Activated naive CD8-positive, alpha-beta T cell (primary cell): ENCODE results near the gene ZBTB44.
"Not testable (repeated sequence)": the region's sequence is repeated elsewhere in the genome, so short reads cannot be mapped to it uniquely, and the experiment has no call there.

Source experiments
- H3K27ac Mint-ChIP-seq: one replicate; pipeline ENCODE4 v1.8.0; 2021; ENCODE audit warnings: mixed read lengths
- H3K27me3 Mint-ChIP-seq: one replicate; pipeline ENCODE4 v1.8.0; 2021; ENCODE audit warnings: mixed read lengths
- H3K36me3 Mint-ChIP-seq: one replicate; pipeline ENCODE4 v1.8.0; 2021; ENCODE audit warnings: mixed read lengths
- H3K4me1 Mint-ChIP-seq: one replicate; pipeline ENCODE4 v1.8.0; 2021; ENCODE audit warnings: low read depth, mixed read lengths
- H3K4me3 Mint-ChIP-seq: one replicate; pipeline ENCODE4 v1.8.0; 2021; ENCODE audit warnings: mild to moderate bottlenecking, mixed read lengths
- H3K9me3 Mint-ChIP-seq: one replicate; pipeline ENCODE4 v1.8.0; 2021; ENCODE audit warnings: low read depth, mixed read lengths

ZBTB44 gene

DNA sequence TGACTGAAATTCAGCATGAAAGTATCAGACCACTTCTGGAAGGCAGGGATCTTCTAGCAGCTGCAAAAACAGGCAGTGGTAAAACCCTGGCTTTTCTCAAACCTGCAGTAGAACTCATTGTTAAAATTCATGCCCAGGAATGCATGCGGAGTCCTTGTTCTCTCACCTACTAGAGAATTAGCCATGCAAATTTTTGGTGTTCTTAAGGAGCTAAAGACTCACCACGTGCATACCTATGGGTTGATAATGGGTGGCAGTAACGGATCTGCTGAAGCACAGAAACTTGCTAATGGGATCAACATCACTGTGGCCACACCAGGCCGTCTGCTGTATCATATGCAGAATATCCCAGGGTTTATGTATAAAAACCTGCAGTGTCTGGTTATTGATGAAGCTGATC lies 19.1 kb downstream of the ZBTB44 start:
- Mint-ChIP-seq H3K27ac (no peak overlapping the region), H3K27me3 (no peaks in the 10 kb centered on the region), H3K36me3 (peaks cover 14% of the 10 kb centered on the region), H3K4me3 (no peak overlapping the region), H3K9me3 (no peaks in the 10 kb centered on the region), H3K4me1 (peaks cover 43% of the 10 kb centered on the region)

DNA sequence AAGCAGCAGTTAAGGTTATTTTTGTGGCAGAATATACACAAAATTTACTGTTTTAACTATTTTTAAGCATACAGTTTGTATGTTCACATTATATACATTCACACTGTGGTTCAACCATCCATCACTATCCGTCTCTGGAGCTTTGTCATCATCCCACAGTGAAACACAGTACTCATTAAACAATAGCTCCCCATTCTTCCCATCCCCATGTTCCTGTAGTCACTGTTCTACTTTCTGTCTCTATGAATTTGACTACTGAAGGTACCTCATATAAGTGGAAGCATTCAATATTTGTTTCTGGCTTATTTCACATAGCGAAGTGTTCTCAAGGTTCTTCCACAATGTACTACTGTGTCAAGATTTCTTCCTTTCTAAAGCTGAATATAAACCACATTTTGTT lies 32.6 kb downstream of the ZBTB44 start:
- Mint-ChIP-seq H3K27me3 (no peaks in the 10 kb centered on the region), H3K4me3 (no peak overlapping the region), H3K9me3 (peaks cover 15% of the 10 kb centered on the region), H3K36me3 (peaks cover 33% of the 10 kb centered on the region), H3K4me1 (peaks cover 19% of the 10 kb centered on the region), H3K27ac (no peak overlapping the region)

DNA sequence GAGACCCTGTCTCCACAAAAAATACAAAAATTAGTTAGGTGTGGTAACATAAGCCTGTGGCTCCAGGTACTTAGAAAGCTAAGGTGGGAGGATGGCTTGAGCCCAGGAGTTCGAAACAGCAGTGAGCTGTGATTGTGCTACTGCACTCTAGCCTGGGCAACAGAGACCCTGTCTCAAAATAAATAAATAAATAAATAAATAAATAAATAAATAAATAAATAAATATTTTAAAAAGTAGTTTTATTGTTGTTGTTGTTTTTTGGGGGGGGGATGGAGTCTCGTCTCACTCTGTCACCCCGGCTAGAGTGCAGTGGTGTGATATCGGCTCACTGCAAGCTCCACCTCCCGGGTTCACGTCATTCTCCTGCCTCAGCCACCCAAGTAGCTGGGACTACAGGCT lies 33.4 kb downstream of the ZBTB44 start:
- Mint-ChIP-seq H3K9me3 (peaks cover 15% of the 10 kb centered on the region), H3K4me1 (peaks cover 16% of the 10 kb centered on the region), H3K36me3 (peaks cover 35% of the 10 kb centered on the region)
- not testable (repeated sequence) for H3K4me3 Mint-ChIP-seq, H3K27ac Mint-ChIP-seq, H3K27me3 Mint-ChIP-seq

DNA sequence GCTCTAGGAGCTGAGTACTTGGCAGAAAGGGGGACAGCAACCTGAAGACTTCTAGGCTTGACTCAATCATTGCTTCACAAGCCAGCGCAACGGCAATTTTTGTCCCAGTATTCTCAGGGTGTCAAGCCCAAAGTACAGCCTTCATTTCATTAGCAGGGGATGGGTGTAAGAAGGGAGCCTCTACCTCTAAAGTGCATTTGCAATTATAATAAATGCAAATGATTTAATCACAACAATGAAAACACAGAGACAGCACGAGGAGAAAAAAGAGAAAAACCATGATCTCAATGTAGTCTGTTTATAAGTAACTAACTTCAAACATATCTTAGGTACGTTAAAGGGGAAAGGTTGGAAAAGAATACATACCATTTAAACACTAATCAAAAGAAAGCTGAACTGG lies 34.7 kb downstream of the ZBTB44 start:
- no peaks in the 10 kb centered on the region for H3K27me3 Mint-ChIP-seq
- H3K9me3 Mint-ChIP-seq: peaks cover 15% of the 10 kb centered on the region
- peaks cover 15% of the 10 kb centered on the region for H3K4me1 Mint-ChIP-seq
- H3K4me3 Mint-ChIP-seq: no peak overlapping the region
- peaks cover 32% of the 10 kb centered on the region for H3K36me3 Mint-ChIP-seq
- peak overlapping the region; percentile 0 for H3K27ac Mint-ChIP-seq

DNA sequence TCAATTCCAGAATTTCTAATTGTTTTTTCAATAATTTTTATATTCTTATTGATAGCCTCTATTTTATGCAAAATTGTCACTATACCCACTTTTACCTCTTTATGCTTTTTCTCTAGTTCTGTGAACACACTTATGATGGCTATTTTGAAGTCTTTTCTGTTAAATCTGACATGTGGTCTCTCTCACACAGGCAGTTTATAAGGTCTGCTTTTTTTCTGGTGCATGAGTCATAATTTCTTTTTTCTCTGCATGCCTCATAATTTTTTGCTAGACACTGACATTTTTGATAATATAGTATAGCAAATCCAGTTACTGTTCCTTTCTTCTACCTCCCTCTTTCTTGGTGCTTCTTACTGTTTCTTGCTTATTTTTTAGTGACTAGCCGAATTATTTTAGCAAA lies 36.0 kb downstream of the ZBTB44 start:
- Mint-ChIP-seq H3K9me3 (peaks cover 15% of the 10 kb centered on the region), H3K4me3 (no peak overlapping the region), H3K4me1 (peaks cover 16% of the 10 kb centered on the region), H3K36me3 (peaks cover 34% of the 10 kb centered on the region), H3K27ac (no peak overlapping the region), H3K27me3 (no peaks in the 10 kb centered on the region)

DNA sequence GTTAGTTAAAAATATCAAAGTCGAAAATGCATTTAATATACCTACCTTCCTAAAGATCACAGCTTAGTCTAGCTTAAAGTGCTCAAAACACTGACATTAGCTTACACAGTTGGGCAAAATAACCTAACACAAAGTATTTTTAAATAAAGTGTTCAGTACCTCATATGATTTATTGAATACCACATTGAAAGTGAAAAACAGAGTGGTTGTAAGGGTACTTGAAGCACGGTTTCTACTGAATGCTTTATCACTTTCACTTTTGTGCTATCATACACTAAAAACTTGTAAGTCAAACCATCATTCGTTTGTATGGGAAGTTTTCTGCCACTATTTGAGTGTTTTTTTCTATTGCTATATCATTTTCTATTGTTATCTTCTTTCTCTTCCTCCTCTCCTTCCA lies 36.6 kb downstream of the ZBTB44 start:
- Mint-ChIP-seq H3K27me3 (no peaks in the 10 kb centered on the region), H3K27ac (peak overlapping the region; percentile 61), H3K4me1 (peaks cover 16% of the 10 kb centered on the region), H3K36me3 (peaks cover 34% of the 10 kb centered on the region), H3K9me3 (peaks cover 15% of the 10 kb centered on the region), H3K4me3 (no peak overlapping the region)

DNA sequence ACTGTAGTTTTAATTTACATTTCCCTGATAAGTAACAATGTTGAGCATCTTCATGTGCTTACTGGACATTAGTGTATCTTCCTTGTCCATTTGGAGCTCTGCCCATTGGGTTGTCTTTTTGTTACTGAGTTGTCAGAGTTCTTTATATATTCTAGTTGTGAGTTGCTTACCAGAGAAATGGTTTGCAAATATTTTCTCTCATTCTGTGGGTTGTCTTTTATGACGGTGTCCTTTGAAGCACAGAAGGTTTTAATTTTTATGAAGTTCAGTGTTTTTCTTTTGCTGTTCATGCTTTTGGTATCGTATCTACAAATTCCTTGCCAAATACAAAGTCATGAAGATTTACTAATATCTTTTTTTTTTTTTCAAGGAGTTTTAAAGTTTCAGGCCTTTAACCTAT lies 42.4 kb downstream of the ZBTB44 start:
- peaks cover 2% of the 10 kb centered on the region for H3K9me3 Mint-ChIP-seq
- H3K4me3 Mint-ChIP-seq: no peak overlapping the region
- peaks cover 7% of the 10 kb centered on the region for H3K36me3 Mint-ChIP-seq
- peaks cover 7% of the 10 kb centered on the region for H3K4me1 Mint-ChIP-seq
- no peaks in the 10 kb centered on the region for H3K27me3 Mint-ChIP-seq
- no peak overlapping the region for H3K27ac Mint-ChIP-seq

DNA sequence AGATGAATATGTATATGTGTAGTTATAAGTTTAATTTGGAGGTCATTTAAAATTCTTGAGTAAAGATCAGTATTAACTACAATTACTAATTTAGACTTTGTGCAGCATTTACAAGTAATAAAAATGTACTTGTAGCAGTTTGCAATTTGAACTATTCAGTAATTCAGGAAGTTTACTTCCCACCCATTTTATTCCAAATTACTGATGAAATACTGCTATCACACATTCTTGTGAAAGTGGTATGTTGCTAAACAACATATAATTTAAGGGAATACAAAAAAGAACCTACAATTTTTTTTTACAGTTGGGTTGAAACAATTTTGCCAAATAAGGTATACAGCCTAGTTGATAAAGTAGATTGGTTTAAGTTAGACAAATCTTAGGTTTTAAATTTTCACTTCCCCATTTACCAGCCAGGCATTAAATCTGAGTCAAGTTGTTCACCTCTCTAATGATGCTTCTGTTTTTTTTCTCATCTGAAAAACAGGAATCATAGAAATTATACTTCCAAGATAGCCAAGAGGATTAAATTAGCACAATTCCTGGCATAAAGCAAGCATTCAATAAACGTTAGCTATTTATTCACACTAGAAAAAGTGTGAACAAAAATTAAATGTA lies 45.3 kb downstream of the ZBTB44 start:
- Mint-ChIP-seq H3K4me1 (peaks cover 17% of the 10 kb centered on the region), H3K9me3 (no peaks in the 10 kb centered on the region), H3K27ac (no peak overlapping the region), H3K36me3 (peaks cover 15% of the 10 kb centered on the region), H3K27me3 (no peaks in the 10 kb centered on the region), H3K4me3 (no peak overlapping the region)

DNA sequence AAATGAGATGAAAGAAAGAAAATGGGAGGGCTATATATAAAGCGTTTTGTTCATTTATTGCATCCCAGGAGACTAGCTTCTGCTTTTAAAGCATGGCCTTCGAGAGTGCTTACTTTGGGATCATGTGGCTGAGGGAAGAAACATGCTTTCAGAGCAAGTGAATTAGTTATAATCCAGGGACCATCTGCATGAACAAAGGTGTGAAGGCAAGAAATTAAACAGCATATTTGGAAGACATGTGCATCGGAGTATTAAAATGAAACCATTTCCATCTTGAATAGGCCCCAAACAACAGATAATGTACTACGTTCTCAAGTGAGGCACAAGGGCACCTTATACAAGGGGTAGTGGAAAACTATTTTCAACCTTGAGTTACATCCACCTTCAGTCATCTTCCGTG lies 51.4 kb downstream of the ZBTB44 start:
- H3K27ac Mint-ChIP-seq: no peak overlapping the region
- H3K27me3 Mint-ChIP-seq: no peaks in the 10 kb centered on the region
- peaks cover 43% of the 10 kb centered on the region for H3K36me3 Mint-ChIP-seq

DNA sequence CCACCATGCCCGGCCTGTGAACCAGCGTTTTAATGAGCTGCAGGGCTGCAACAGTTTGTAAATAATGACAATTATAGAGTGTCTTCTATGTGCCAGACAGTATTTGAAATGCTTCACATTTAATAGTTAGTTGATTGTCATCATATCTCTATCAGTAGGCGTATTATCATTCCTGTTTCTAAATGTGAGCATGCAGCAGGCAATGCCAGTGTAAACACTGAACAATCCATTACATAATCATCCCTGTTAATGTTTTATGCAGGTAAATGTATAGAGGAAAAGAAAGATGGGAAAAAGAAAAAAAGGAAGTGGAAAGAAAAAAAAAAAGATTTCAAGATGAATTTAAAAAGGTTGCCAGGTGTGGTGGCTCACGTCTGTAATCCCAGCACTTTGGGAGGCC lies 52.3 kb downstream of the ZBTB44 start:
- H3K4me3 Mint-ChIP-seq: no peak overlapping the region
- H3K27ac Mint-ChIP-seq: no peak overlapping the region
- peaks cover 30% of the 10 kb centered on the region for H3K4me1 Mint-ChIP-seq
- no peaks in the 10 kb centered on the region for H3K27me3 Mint-ChIP-seq
- peaks cover 8% of the 10 kb centered on the region for H3K9me3 Mint-ChIP-seq
- H3K36me3 Mint-ChIP-seq: peaks cover 53% of the 10 kb centered on the region

More for the DNA sequence above, 51.4 kb downstream of the ZBTB44 start:
- H3K4me1 Mint-ChIP-seq: peaks cover 21% of the 10 kb centered on the region
- no peak overlapping the region for H3K4me3 Mint-ChIP-seq
- H3K9me3 Mint-ChIP-seq: peaks cover 8% of the 10 kb centered on the region

DNA sequence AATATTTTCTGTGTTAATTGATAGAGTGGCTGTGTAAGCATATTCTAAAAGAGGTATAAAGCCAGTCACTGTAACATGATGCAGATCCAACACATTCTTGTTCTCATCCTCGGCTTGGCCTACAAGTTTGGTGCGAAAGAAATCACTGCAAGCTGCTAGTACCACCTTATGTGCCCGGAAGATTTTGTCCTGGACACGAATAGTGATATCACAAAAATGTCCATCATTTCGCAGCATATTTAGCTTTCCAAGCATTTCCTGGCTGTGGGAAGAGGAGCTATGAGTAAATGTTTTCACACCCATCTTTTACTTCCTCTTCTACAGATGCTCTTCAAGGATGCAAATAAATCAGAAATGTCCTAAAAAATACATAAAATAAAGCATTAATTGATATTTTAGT lies 53.1 kb downstream of the ZBTB44 start:
- Mint-ChIP-seq H3K27me3 (no peaks in the 10 kb centered on the region), H3K27ac (no peak overlapping the region), H3K4me3 (no peak overlapping the region), H3K9me3 (peaks cover 8% of the 10 kb centered on the region), H3K4me1 (peaks cover 36% of the 10 kb centered on the region), H3K36me3 (peaks cover 59% of the 10 kb centered on the region)

DNA sequence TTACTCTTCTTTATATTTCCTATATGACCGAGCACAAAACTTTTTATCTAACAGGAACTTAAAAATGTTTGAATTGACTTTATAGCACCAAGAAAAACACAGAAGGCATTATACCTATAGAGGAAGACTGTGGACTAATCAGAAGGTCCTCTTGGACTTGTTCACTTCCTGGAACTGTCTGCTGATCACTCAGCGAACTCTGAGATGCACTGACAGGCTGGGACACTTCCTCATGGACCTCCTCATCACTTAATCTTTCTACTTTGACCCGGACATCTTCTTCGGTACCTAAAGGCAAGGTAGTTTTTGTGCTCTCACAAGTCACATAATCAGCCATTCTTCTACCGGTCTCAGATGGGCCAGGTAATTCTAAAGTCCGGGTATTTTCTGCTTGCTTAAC lies 54.0 kb downstream of the ZBTB44 start:
- Mint-ChIP-seq H3K4me1 (peaks cover 33% of the 10 kb centered on the region), H3K27me3 (no peaks in the 10 kb centered on the region), H3K27ac (no peak overlapping the region), H3K36me3 (peaks cover 58% of the 10 kb centered on the region), H3K9me3 (peaks cover 8% of the 10 kb centered on the region), H3K4me3 (no peak overlapping the region)

DNA sequence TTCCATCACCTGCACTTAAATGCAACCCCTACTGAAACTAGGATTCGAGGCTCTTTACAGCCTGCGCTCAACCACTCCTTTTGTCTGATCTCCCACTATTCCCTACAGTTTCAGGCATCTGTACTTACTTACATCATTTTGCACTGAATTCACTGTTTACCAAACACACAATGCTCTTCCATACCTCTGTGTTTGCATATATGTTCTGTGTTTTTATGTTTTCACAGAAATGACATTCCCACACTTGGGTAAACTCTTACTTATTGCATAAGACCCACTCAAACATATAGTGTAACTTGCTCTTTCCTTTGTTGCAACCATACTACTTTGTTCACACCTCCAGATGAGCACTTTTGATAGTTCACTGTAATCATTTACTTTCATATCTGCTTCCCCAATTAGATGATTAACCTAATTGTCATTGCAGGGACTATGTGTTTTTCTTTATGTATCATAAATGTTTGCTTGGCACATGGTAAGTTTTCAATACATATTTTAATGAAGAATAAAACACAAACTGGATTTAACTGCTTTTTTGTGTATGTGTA lies 54.6 kb downstream of the ZBTB44 start:
- Mint-ChIP-seq H3K9me3 (peaks cover 8% of the 10 kb centered on the region), H3K27ac (no peak overlapping the region), H3K4me1 (peaks cover 30% of the 10 kb centered on the region), H3K4me3 (no peak overlapping the region), H3K27me3 (no peaks in the 10 kb centered on the region), H3K36me3 (peaks cover 59% of the 10 kb centered on the region)

DNA sequence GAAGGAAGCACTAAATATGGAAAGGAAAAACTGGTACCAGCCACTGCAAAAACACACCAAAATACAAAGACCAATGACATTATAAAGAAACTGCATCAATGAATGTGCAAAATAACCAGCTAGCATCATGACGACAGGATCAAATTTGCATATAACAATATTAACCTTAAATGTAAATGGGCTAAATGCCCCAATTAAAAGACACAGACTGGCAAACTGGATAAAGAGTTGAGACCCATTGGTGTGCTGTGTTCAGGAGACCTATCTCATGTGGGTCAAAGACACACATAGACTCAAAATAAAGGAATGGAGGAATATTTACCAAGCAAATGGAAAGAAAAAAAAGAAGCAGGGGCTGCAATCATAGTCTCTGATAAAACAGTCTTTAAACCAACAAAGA lies 63.0 kb downstream of the ZBTB44 start:
- H3K4me3 Mint-ChIP-seq, H3K9me3 Mint-ChIP-seq, H3K27ac Mint-ChIP-seq, H3K27me3 Mint-ChIP-seq: not testable (repeated sequence)
- Mint-ChIP-seq H3K36me3 (peaks cover 33% of the 10 kb centered on the region), H3K4me1 (peaks cover 35% of the 10 kb centered on the region)

DNA sequence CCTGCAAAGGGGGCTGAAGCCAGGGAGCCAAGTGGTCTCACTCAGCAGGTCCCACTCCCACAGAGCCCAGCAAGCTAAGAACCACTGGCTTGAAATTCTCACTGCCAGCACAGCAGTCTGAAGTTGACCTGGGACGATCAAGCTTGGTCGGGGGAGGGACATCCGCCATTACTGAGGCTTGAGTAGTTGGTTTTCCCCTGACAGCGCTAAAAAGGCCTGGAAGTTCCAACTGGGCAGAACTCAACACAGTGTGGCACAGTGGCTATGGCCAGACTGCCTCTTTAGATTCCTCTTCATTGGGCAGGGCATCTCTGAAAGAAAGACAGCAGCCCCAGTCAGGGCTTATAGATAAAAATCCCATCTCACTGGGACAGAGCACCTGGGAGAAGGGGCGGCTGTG lies 64.8 kb downstream of the ZBTB44 start:
- not testable (repeated sequence) for H3K9me3 Mint-ChIP-seq, H3K4me3 Mint-ChIP-seq, H3K27me3 Mint-ChIP-seq, H3K27ac Mint-ChIP-seq
- Mint-ChIP-seq H3K36me3 (peaks cover 23% of the 10 kb centered on the region), H3K4me1 (peaks cover 39% of the 10 kb centered on the region)

DNA sequence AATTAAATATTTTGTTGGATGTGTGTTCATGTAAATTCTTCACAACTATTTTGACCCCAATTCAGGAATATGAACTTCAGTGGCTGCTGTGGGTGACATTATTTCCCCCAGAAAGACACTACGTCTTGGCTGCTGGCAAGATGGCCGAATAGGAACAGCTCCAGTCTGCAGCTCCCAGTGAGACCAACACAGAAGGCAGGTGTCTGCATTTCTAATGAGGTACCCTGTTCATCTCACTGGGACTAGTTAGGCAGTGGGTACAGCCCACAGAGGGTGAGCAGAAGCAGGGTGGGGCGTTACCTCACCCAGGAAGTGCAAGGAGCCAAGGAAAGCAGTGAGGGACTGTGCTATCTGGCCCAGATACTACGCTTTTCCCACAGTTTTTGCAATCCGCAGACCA lies 65.3 kb downstream of the ZBTB44 start:
- H3K27ac Mint-ChIP-seq: no peak overlapping the region
- peaks cover 23% of the 10 kb centered on the region for H3K36me3 Mint-ChIP-seq
- H3K9me3 Mint-ChIP-seq: peaks cover 9% of the 10 kb centered on the region
- no peaks in the 10 kb centered on the region for H3K27me3 Mint-ChIP-seq
- no peak overlapping the region for H3K4me3 Mint-ChIP-seq
- peaks cover 40% of the 10 kb centered on the region for H3K4me1 Mint-ChIP-seq
